ENCODE data around the gene DEPDC1.

- no peak for TF ChIP-seq KDM1A (IDR thresholded peaks at IDR 0.05; ENCODE audit: low read depth)
- TF ChIP-seq CEBPB (IDR thresholded peaks at IDR 0.05) = no peak
- TF ChIP-seq EP300 (IDR thresholded peaks at IDR 0.05) = no peak
- no peak for TF ChIP-seq CTCF (IDR thresholded peaks at IDR 0.05)
- no peak for TF ChIP-seq MAZ (IDR thresholded peaks at IDR 0.05; ENCODE audit: borderline replicate concordance, low read depth, low read length)
- TF ChIP-seq RNF2 (IDR thresholded peaks at IDR 0.05; ENCODE audit: borderline replicate concordance, low read depth) = no peak
- TF ChIP-seq MYC (IDR thresholded peaks at IDR 0.05; ENCODE audit: borderline replicate concordance, low read length) = no peak
- no peak for TF ChIP-seq JUN (IDR thresholded peaks at IDR 0.05)
Observed at GRCh38 chr1:68464891-68465290, 32.0 kb downstream of the DEPDC1 start.

All from A549 (cell line).